NB4 (cell line): ENCODE data around the gene RELA.

Experiments
- CTCF ChIP-seq: IDR thresholded peaks from one replicate; pipeline ENCODE4 v1.5.1; 2012; ENCODE audit warnings: low read depth, low read length
- MYC ChIP-seq: IDR thresholded peaks from 2 replicates; pipeline ENCODE4 v1.6.1; 2011; ENCODE audit warnings: low read depth, low read length
- POLR2A ChIP-seq: IDR thresholded peaks from 2 replicates; pipeline ENCODE4 v1.6.1; 2011; ENCODE audit warnings: mild to moderate bottlenecking; ENCODE audit not compliant: insufficient read length; ENCODE audit errors: extremely low read depth

DNA sequence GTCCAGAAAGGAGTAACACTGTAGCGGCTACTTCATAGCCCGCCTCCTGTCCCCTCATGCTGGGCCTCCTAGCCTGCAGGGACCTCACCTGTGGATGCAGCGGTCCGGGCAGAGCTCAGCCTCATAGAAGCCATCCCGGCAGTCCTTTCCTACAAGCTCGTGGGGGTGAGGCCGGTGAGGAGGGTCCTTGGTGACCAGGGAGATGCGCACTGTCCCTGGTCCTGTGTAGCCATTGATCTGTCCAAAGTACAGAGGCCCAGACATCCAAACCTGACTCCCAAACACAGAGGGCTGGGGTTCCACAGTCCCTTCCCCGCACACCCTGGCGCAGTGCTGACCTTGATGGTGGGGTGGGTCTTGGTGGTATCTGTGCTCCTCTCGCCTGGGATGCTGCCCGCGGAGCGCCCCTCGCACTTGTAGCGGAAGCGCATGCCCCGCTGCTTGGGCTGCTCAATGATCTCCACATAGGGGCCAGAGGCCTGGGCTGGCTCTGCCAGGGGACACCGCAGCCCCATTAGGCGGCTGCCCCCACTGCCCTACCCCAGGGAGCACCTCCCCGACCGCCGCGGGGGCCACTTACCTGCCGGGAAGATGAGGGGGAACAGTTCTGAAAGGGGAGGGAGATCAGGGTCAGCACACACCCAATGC lies 993 bp downstream of the RELA start:
- TF ChIP-seq CTCF (no peak), POLR2A (no peak), MYC (no peak)
